Calu3 (cell line): ENCODE results near the gene ZFYVE27. TPM values are rescaled to one million over a fixed set of nuclear protein-coding genes. Genes with fewer than 3 reads are reported as not detected.

Experiments
- BruUV-seq: library from RNA; stranded (reverse); fragments of 400-500 nt; replicated peaks from 2 replicates; lab custom pipeline; 2021; lab: Mats Ljungman, UMichigan
- CTCF ChIA-PET: fragments of 300-600 bp; sonication (Branson Sonifier 250); formaldehyde crosslinking; loops from one replicate; lab custom pipeline; 2022; ENCODE audit warnings: antibody characterized with exemption; lab: Charles Lee
- DNase-seq: peaks from one replicate; pipeline ENCODE4 v3.0.0; 2022
- H3K27ac Mint-ChIP-seq: one replicate; pipeline ENCODE4 v1.8.0; 2022; ENCODE audit warnings: mixed read lengths; ENCODE audit not compliant: unreplicated experiment
- H3K27me3 Mint-ChIP-seq: one replicate; pipeline ENCODE4 v1.8.0; 2022; ENCODE audit warnings: mixed read lengths; ENCODE audit not compliant: unreplicated experiment
- H3K36me3 Mint-ChIP-seq: one replicate; pipeline ENCODE4 v1.8.0; 2022; ENCODE audit warnings: mild to moderate bottlenecking, moderate library complexity, mixed read lengths; ENCODE audit not compliant: insufficient read depth, unreplicated experiment
- H3K4me1 Mint-ChIP-seq: one replicate; pipeline ENCODE4 v1.8.0; 2022; ENCODE audit warnings: mild to moderate bottlenecking, low read depth, mixed read lengths; ENCODE audit not compliant: unreplicated experiment
- H3K4me3 Mint-ChIP-seq: one replicate; pipeline ENCODE4 v1.8.0; 2022; ENCODE audit warnings: mild to moderate bottlenecking, low read depth, moderate library complexity, mixed read lengths; ENCODE audit not compliant: unreplicated experiment
- H3K9me3 Mint-ChIP-seq: one replicate; pipeline ENCODE4 v1.8.0; 2022; ENCODE audit warnings: low read depth, mixed read lengths; ENCODE audit not compliant: unreplicated experiment
- CTCF ChIP-seq: fragments of 200-600 bp; IDR thresholded peaks from one replicate; pipeline ENCODE4 v1.8.0; 2022; ENCODE audit warnings: antibody characterized with exemption; ENCODE audit not compliant: unreplicated experiment
- intact Hi-C: fragments of 100-400 bp; cut with micrococcal nuclease; formaldehyde crosslinking; loops from one replicate; pipeline ENCODE4 v1.10.0; 2022; ENCODE audit not compliant: unreplicated experiment
- total RNA-seq: library from RNA; stranded (reverse); gene quantifications from 2 replicates; pipeline ENCODE4 v1.2.3, GENCODE V29; 2022

The ZFYVE27 gene
- total RNA-seq, 1 experiment from 2014 or later: 28.3 TPM

GRCh38 chr10:97795886-97796285 lies 59.0 kb downstream of the ZFYVE27 start:
- DNase-seq: no peak
- Mint-ChIP-seq H3K36me3 (no peaks in the 10 kb centered on the region), H3K4me1 (no peaks in the 10 kb centered on the region), H3K4me3 (no peak overlapping the region), H3K9me3 (no peaks in the 10 kb centered on the region), H3K27me3 (peaks cover 46% of the 10 kb centered on the region), H3K27ac (no peak overlapping the region)
- TF ChIP-seq CTCF: no peak
- intact Hi-C loops: loop anchor here (10.0 kb wide), 1 partner anchor 249 kb away; no protein-coding TSS in a partner anchor
- CTCF ChIA-PET: interaction anchor here (2.8 kb wide), 1 partner anchor 73 kb away, joined by 9 read pairs; no protein-coding TSS in a partner anchor
- no TSS peak for BruUV-seq

- intact Hi-C loops: loop anchor here (10.0 kb wide), 1 partner anchor 248 kb away; no protein-coding TSS in a partner anchor
- Mint-ChIP-seq H3K9me3 (no peaks in the 10 kb centered on the region), H3K27me3 (peaks cover 54% of the 10 kb centered on the region), H3K27ac (no peak overlapping the region), H3K4me3 (no peak overlapping the region), H3K36me3 (no peaks in the 10 kb centered on the region), H3K4me1 (no peaks in the 10 kb centered on the region)
- no peak for DNase-seq
- no TSS peak for BruUV-seq
- CTCF ChIA-PET: interaction anchor here (2.8 kb wide), 1 partner anchor 73 kb away, joined by 9 read pairs; no protein-coding TSS in a partner anchor
- TF ChIP-seq CTCF: no peak
Measured at GRCh38 chr10:97796651-97797050, 59.7 kb downstream of the ZFYVE27 start.

GRCh38 chr10:97798958-97799610 lies 62.2 kb downstream of the ZFYVE27 start:
- intact Hi-C loops: loop anchor here (10.0 kb wide), 1 partner anchor 246 kb away; no protein-coding TSS in a partner anchor
- H3K36me3 Mint-ChIP-seq: no peaks in the 10 kb centered on the region
- no TSS peak for BruUV-seq
- H3K4me3 Mint-ChIP-seq: no peak overlapping the region
- CTCF ChIA-PET: no interaction called here
- H3K27ac Mint-ChIP-seq: no peak overlapping the region
- no peak for TF ChIP-seq CTCF
- no peaks in the 10 kb centered on the region for H3K9me3 Mint-ChIP-seq
- DNase-seq: no peak
- peaks cover 69% of the 10 kb centered on the region for H3K27me3 Mint-ChIP-seq
- peaks cover 7% of the 10 kb centered on the region for H3K4me1 Mint-ChIP-seq

- intact Hi-C loops: no loop called here
- CTCF ChIA-PET: interaction anchor here (0.6 kb wide), 1 partner anchor 17 kb away, joined by 3 read pairs; no protein-coding TSS in a partner anchor
- peaks cover 69% of the 10 kb centered on the region for H3K27me3 Mint-ChIP-seq
Measured at GRCh38 chr10:97800474-97800873, 63.5 kb downstream of the ZFYVE27 start.

More at GRCh38 chr10:97800474-97800873, 63.5 kb downstream of the ZFYVE27 start:
- TF ChIP-seq CTCF: no peak
- DNase-seq: no peak
- Mint-ChIP-seq H3K4me3 (no peak overlapping the region), H3K27ac (no peak overlapping the region), H3K9me3 (no peaks in the 10 kb centered on the region), H3K36me3 (no peaks in the 10 kb centered on the region), H3K4me1 (peaks cover 7% of the 10 kb centered on the region)
- no TSS peak for BruUV-seq
